ENCODE results near the gene UCK1. TPM values are rescaled to one million over a fixed set of nuclear protein-coding genes. Genes with fewer than 3 reads are reported as not detected.

The UCK1 gene
- total RNA-seq, 1 donor from 2014 or later = 30.7 TPM

GRCh38 chr9:131522257-131523085 is 8.6 kb downstream of the UCK1 start:
- Mint-ChIP-seq H3K4me3 (no peak overlapping the region), H3K9me3 (no peaks in the 10 kb centered on the region), H3K27ac (peak overlapping the region; percentile 25), H3K36me3 (peaks cover 29% of the 10 kb centered on the region), H3K4me1 (no peaks in the 10 kb centered on the region), H3K27me3 (ENCODE audit: insufficient read depth, low read depth) (peaks cover 13% of the 10 kb centered on the region)
- Histone ChIP-seq H3K27ac (no peak overlapping the region), H3K9me3 (ENCODE audit: low read depth) (no peaks in the 10 kb centered on the region), H3K36me3 (no peaks in the 10 kb centered on the region), H3K79me2 (ENCODE audit: low read depth) (no peaks in the 10 kb centered on the region), H3K4me1 (no peaks in the 10 kb centered on the region), H3K9ac (no peak overlapping the region), H4K20me1 (ENCODE audit: low read depth) (no peaks in the 10 kb centered on the region), H3F3A (ENCODE audit: low read depth) (peaks cover 12% of the 10 kb centered on the region), H3K27me3 (no peaks in the 10 kb centered on the region), H3K4me3 (no peak overlapping the region), H2AFZ (replicated peaks) (no peak overlapping the region), H3K4me2 (no peak overlapping the region)
- TF ChIP-seq CTCF (IDR thresholded peaks at IDR 0.05) (no peak), EZH2 (IDR thresholded peaks at IDR 0.05) (no peak), EZH2phosphoT487 (IDR thresholded peaks at IDR 0.05) (no peak)
- no peak for DNase-seq (ENCODE audit: low spot score)

- no peak overlapping the region for H3K27ac Mint-ChIP-seq
- no peaks in the 10 kb centered on the region for H3K79me2 ChIP-seq (ENCODE audit: low read depth)
- peaks cover 12% of the 10 kb centered on the region for H3F3A ChIP-seq (ENCODE audit: low read depth)
- H3K27me3 ChIP-seq = no peaks in the 10 kb centered on the region
- peaks cover 29% of the 10 kb centered on the region for H3K36me3 Mint-ChIP-seq
- no peak overlapping the region for H3K27ac ChIP-seq
- H3K9ac ChIP-seq = no peak overlapping the region
- no peaks in the 10 kb centered on the region for H3K4me1 Mint-ChIP-seq
- H3K4me3 Mint-ChIP-seq = no peak overlapping the region
- no peaks in the 10 kb centered on the region for H3K4me1 ChIP-seq
- no peaks in the 10 kb centered on the region for H3K9me3 ChIP-seq (ENCODE audit: low read depth)
- H3K36me3 ChIP-seq = no peaks in the 10 kb centered on the region
- no peaks in the 10 kb centered on the region for H4K20me1 ChIP-seq (ENCODE audit: low read depth)
- no peak overlapping the region for H3K4me3 ChIP-seq
- no peak overlapping the region for H2AFZ ChIP-seq (replicated peaks)
- no peak for TF ChIP-seq EZH2phosphoT487 (IDR thresholded peaks at IDR 0.05)
- no peak for TF ChIP-seq CTCF (IDR thresholded peaks at IDR 0.05)
- no peak for TF ChIP-seq EZH2 (IDR thresholded peaks at IDR 0.05)
- H3K9me3 Mint-ChIP-seq = no peaks in the 10 kb centered on the region
- DNase-seq (ENCODE audit: low spot score) = no peak
- H3K27me3 Mint-ChIP-seq (ENCODE audit: insufficient read depth, low read depth) = peaks cover 13% of the 10 kb centered on the region
- H3K4me2 ChIP-seq = no peak overlapping the region
These were observed 9.2 kb downstream of the UCK1 start for GRCh38 chr9:131521822-131522221.

GRCh38 chr9:131521203-131521602 is 9.9 kb downstream of the UCK1 start:
- no peaks in the 10 kb centered on the region for H3K9me3 ChIP-seq (ENCODE audit: low read depth)
- no peak overlapping the region for H3K27ac ChIP-seq
- H3K4me1 Mint-ChIP-seq = no peaks in the 10 kb centered on the region
- H3K9me3 Mint-ChIP-seq = no peaks in the 10 kb centered on the region
- no peak overlapping the region for H2AFZ ChIP-seq (replicated peaks)
- no peak overlapping the region for H3K4me3 Mint-ChIP-seq
- H3K4me2 ChIP-seq = no peak overlapping the region
- no peaks in the 10 kb centered on the region for H3K79me2 ChIP-seq (ENCODE audit: low read depth)
- H3K4me1 ChIP-seq = no peaks in the 10 kb centered on the region
- H3K27me3 ChIP-seq = no peaks in the 10 kb centered on the region
- H3K4me3 ChIP-seq = no peak overlapping the region
- no peaks in the 10 kb centered on the region for H3K36me3 ChIP-seq
- no peak for DNase-seq (ENCODE audit: low spot score)
- peaks cover 12% of the 10 kb centered on the region for H3F3A ChIP-seq (ENCODE audit: low read depth)
- peak overlapping the region; percentile 14 for H3K27ac Mint-ChIP-seq
- peaks cover 23% of the 10 kb centered on the region for H3K36me3 Mint-ChIP-seq
- H3K9ac ChIP-seq = no peak overlapping the region
- H3K27me3 Mint-ChIP-seq (ENCODE audit: insufficient read depth, low read depth) = peaks cover 10% of the 10 kb centered on the region
- H4K20me1 ChIP-seq (ENCODE audit: low read depth) = no peaks in the 10 kb centered on the region
- no peak for TF ChIP-seq CTCF (IDR thresholded peaks at IDR 0.05)
- TF ChIP-seq EZH2 (IDR thresholded peaks at IDR 0.05) = no peak
- no peak for TF ChIP-seq EZH2phosphoT487 (IDR thresholded peaks at IDR 0.05)
